ENCODE measurements around the gene NAV3. TPM values are rescaled to one million over a fixed set of nuclear protein-coding genes. Genes with fewer than 3 reads are reported as not detected.

Gene NAV3
- total and polyA plus RNA-seq, 2 of the 4 experiments (the other 2 are of a cell fraction): 25.5 to 106 TPM

DNA sequence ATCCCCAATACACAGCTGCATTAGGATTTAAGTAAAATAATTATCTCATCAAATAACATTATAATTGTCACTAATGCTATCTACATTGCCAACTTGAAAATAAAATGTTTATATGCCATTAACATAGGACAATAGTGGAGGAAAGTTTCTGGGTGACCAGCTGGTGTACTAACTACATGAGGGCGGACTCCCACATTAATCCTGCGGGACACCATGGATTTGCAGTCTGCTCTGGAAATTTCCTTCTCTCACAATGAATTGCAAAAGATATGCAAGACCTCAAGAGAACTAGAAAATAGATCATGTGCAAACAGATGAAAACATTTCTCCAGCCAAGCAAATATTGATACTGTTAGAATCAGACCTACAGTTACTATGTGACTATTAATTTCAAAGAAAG, 390.1 kb downstream of the NAV3 start:
- no peaks in the 10 kb centered on the region for H3K4me1 ChIP-seq (ENCODE audit: control insufficient read depth, insufficient read depth, low read length)
- no peak overlapping the region for H2AK5ac ChIP-seq (ENCODE audit: low read depth, low read length)
- dilution Hi-C loops (cut with HindIII; ENCODE audit: low sequenced_read_pairs, unreplicated experiment) (no loop called here), in situ Hi-C loops (cut with MboI; ENCODE audit: low sequenced_read_pairs) (no loop called here), intact Hi-C loops (cut with micrococcal nuclease) (no loop called here)
- no peak overlapping the region for H3K18ac ChIP-seq (ENCODE audit: low read depth, low read length)
- H2BK5ac ChIP-seq (ENCODE audit: low read depth, low read length, poor library complexity, severe bottlenecking): no peak overlapping the region
- POLR2A ChIA-PET (ENCODE audit: unreplicated experiment): no interaction called here
- H3K56ac ChIP-seq (ENCODE audit: extremely low read depth, insufficient read depth, low read length): no peak overlapping the region
- no peak overlapping the region for H3K4ac ChIP-seq (ENCODE audit: low read depth, low read length)
- TF ChIP-seq, protein P1, sequence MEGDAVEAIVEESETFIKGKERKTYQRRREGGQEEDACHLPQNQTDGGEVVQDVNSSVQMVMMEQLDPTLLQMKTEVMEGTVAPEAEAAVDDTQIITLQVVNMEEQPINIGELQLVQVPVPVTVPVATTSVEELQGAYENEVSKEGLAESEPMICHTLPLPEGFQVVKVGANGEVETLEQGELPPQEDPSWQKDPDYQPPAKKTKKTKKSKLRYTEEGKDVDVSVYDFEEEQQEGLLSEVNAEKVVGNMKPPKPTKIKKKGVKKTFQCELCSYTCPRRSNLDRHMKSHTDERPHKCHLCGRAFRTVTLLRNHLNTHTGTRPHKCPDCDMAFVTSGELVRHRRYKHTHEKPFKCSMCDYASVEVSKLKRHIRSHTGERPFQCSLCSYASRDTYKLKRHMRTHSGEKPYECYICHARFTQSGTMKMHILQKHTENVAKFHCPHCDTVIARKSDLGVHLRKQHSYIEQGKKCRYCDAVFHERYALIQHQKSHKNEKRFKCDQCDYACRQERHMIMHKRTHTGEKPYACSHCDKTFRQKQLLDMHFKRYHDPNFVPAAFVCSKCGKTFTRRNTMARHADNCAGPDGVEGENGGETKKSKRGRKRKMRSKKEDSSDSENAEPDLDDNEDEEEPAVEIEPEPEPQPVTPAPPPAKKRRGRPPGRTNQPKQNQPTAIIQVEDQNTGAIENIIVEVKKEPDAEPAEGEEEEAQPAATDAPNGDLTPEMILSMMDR (conservative IDR thresholded peaks at IDR 0.05; ENCODE audit: low read depth, low read length): no peak
- TF ChIP-seq MXI1 (IDR thresholded peaks at IDR 0.05; ENCODE audit: borderline replicate concordance, low read depth, low read length) (no peak), BHLHE40 (IDR thresholded peaks at IDR 0.05; ENCODE audit: low read depth, low read length) (no peak), RAD21 (IDR thresholded peaks at IDR 0.05; ENCODE audit: low read length) (no peak), RFX5 (IDR thresholded peaks at IDR 0.05; ENCODE audit: low read depth, low read length) (no peak), NFE2L2 (IDR thresholded peaks at IDR 0.05; ENCODE audit: low read depth, low read length) (no peak), SMC3 (IDR thresholded peaks at IDR 0.05; ENCODE audit: low read depth, low read length) (no peak)
- H2BK120ac ChIP-seq (ENCODE audit: low read depth, low read length): no peak overlapping the region
- H3K27ac ChIP-seq (ENCODE audit: insufficient read depth, low read length): no peak overlapping the region
- H3K23ac ChIP-seq (ENCODE audit: low read depth, low read length): no peak overlapping the region
- no peaks in the 10 kb centered on the region for H3K9me3 ChIP-seq (ENCODE audit: control insufficient read depth, insufficient read depth, low read length)
- no peak overlapping the region for H2BK20ac ChIP-seq (ENCODE audit: low read depth, low read length)
- H3K14ac ChIP-seq (replicated peaks; ENCODE audit: low read depth, low read length): no peak overlapping the region
- no TSS peak for BruUV-seq (replicated peaks)
- no peaks in the 10 kb centered on the region for H3K9me1 ChIP-seq (ENCODE audit: insufficient read depth, low read length)
- H2AK9ac ChIP-seq (replicated peaks; ENCODE audit: low read depth, low read length, poor library complexity): no peak overlapping the region
- H3K9ac ChIP-seq (ENCODE audit: low read depth, low read length): no peak overlapping the region
- H3K36me3 ChIP-seq (ENCODE audit: control insufficient read depth, insufficient read depth, low read length): no peaks in the 10 kb centered on the region
- ATAC-seq (ENCODE audit: low read depth) (no peak), DNase-seq (no peak)
- H2AFZ ChIP-seq (replicated peaks; ENCODE audit: low read length, poor library complexity): no peak overlapping the region
- no peaks in the 10 kb centered on the region for H3K79me1 ChIP-seq (ENCODE audit: low read depth in 1 of 2, low read length in 2 of 2)
- no peak overlapping the region for H4K5ac ChIP-seq (ENCODE audit: low read depth, low read length)
- H3K4me3 ChIP-seq (ENCODE audit: insufficient read depth, low read depth, low read length): no peak overlapping the region
- H3K4me2 ChIP-seq (ENCODE audit: low read depth, low read length): no peak overlapping the region
- H3K27me3 ChIP-seq (ENCODE audit: control insufficient read depth, insufficient read depth, low read length): no peaks in the 10 kb centered on the region
- no peak overlapping the region for H2BK15ac ChIP-seq (ENCODE audit: low read depth, low read length)
- CTCF ChIA-PET: interaction anchor here (0.6 kb wide), 1 partner anchor 9 kb away, joined by 3 read pairs; no protein-coding TSS in a partner anchor
- WGBS, 2 experiments (ENCODE audit: extremely low coverage in 2 of 2, insufficient read length in 1 of 2): 100% methylated on average over 1 of the region's 2 CpGs; no CpG with 5 or more reads in 1 of the 2 experiments
- H4K20me1 ChIP-seq (ENCODE audit: insufficient read depth, low read length): no peaks in the 10 kb centered on the region
- H4K8ac ChIP-seq (ENCODE audit: low read depth in 2 of 2, low read length in 2 of 2): no peak overlapping the region
- H4K91ac ChIP-seq (ENCODE audit: insufficient read depth, low read depth, low read length): no peak overlapping the region

All from IMR-90 (cell line).